HK-2 (cell line): ENCODE measurements around the gene TBCA.
"Not testable (repeated sequence)": the region's sequence is repeated elsewhere in the genome, so short reads cannot be mapped to it uniquely, and the experiment has no call there.

ENCODE experiments used
- DNase-seq: peaks from one replicate; pipeline ENCODE4 v3.0.0-alpha.2; 2018; ENCODE audit not compliant: unreplicated experiment

Gene TBCA

DNA sequence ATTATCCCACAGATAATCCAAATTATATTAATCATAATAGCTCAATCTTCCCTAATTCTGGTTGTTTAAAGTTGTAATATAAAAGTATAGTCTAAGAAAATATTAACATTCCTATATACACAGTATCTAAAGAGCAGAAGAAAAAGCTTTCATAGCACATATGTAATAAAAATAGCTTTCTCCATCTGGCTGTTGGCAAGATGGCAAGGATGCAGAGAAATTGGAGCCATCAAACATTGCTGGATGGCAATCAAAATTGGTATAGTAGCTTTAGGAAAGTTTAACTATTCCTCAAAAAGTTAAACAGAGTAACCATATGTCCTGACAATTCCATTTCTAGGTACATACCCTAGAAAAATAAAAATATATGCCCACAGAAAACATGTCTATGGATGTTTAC, 66.8 kb downstream of the TBCA start:
- DNase-seq = no peak

DNA sequence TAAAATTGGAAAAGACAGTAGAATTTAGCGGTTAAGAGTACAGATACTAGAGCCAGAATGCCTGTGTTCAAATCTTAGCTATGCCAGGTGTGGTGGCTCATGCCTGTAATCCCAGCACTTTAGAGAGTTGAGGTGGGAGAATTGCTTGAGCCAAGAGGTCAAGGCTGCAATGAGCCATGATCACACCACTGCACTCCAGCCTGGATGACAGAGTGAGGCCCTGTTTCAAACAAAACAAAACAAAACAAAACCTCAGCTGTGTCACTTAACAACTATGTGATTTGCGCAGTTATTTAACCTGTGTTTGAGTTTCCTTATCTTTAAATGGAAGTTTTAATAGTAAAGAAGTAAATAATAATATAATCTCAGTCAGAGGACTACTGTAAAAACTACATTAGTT, 68.3 kb downstream of the TBCA start:
- no peak for DNase-seq

DNA sequence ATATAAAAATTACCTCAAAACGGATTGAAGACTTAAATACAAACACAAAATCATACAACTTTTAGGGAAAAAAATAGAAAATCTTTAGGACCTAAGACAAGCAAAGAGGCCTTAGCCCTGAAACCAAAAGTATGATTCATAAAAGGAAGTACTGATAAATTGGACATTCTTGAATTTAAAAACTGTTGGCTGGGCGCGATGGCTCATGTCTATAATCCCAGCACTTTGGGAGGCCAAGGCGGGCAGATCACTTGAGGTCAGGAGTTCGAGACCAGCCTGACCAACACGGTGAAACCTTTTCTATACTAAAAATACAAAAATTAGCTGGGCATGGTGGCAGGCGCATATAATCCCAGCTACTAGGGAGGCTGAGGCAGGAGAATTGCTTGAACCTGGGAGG, 76.6 kb downstream of the TBCA start:
- DNase-seq = not testable (repeated sequence)

DNA sequence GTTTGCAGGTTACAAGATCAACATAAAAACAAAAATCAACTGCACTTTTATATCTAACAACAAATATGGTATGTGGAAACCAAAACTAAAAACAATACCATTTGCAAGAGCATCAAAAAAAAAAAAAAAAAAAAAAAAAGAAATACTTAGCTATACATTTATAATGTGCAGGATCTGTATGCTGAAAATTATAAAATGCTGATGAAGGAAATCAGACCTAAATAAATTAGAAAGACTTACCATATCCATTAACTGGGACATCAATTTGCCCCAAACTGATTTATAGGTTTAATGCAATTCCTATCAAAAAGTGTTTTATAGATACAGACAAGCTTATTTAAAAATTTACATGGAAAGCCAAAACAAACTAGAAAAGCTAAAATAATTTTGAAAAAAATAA, 77.2 kb downstream of the TBCA start:
- DNase-seq = no peak

DNA sequence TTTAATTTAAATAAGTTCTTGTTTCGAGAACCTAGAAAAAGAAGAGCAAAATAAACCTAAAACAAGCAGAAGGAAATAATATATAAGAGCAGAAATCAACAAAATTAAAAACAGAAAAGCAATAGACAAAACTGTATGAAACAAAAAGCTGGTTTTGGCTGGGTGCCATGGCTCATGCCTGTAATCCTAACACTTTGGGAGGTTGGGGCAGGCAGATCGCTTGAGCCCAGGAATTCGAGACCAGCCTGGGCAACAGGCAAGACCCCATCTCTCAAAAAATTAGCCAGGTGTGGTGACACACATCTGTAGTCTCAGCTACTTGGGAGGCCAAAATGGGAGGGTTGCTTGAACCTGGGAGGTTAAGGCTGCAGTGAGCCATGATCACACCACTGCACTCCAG, 78.4 kb downstream of the TBCA start:
- DNase-seq = no peak

DNA sequence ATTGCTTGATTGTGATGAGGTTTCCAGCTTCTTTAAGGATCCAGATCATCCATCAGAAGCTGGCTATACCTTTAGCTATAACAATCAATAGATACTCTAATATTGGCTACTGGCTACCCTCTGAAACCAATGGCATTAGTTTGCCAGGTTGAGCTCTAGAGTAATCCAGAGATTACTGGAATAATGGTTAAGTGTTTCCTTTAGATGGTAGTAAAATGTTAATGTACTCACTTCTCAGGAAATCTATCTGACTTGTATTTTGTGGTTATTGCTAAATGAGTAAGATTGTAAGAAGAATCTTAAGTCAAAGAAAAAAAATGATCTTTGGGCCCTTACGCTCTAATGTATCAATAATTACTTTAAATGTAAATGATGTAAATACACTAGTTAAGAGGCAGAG, 80.0 kb downstream of the TBCA start:
- no peak for DNase-seq

DNA sequence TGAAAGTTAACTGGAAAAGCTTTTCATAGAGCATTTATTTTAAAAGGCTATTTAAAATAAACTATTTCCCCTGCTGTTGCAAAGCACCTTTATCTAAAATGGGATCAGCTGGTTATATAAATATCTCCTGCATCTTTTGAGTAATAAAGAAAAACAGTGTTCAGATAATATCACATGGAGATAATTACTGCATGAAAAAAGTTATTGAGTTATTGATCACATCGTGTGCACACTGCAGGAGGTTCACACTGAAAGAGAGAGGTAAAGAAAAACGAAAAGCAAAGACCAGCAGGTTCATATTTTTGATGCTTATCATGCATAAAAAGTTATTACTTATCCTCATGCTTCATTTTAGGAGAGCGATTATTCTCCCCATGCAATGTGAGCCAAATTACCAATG, 82.2 kb downstream of the TBCA start:
- DNase-seq = no peak

DNA sequence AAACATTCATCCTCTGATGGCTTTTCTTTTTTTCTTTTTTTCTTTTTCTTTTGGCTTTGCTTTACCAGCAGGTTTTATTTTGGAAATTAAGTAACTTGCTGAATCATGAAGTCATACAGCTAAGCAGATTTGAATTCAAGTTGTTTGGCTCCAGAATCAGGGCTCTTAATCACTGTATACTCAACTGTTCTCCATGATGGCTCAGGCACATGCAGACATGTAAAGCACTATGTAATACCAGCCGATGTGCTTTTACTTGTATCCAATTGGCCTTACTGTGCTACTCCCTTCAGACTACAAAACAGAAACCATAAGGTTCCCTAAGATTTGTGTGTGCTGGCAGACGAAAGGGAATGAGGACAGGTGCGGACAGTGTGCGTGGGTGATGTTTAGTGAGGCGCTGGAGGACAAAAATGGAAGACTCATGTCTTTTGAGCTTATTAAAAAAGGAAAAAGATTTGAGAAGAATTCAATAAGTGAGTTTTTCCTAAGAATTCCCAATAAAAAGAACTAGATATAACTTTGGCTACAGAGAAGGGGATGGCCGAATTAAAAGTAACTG, 92.9 kb downstream of the TBCA start:
- DNase-seq = no peak

DNA sequence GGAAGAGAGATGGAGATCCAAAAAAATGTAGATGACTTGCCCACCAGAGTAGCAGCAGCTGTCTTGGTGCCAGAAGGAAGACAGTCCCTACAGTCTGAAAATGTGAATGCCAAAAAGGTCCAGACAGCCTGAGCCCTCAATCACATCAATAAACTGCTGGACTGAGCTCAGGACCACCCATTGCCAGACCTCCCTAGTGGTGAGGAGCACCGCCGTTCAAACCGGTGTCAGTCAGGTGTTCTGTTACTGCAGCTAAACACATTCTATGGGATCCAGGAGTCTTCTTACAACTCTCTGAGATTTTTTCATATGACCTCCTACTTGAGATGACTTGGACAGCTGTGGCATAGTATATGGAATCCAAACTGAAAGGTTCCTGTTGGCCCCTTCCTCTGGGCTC, 105.6 kb downstream of the TBCA start:
- DNase-seq = no peak

DNA sequence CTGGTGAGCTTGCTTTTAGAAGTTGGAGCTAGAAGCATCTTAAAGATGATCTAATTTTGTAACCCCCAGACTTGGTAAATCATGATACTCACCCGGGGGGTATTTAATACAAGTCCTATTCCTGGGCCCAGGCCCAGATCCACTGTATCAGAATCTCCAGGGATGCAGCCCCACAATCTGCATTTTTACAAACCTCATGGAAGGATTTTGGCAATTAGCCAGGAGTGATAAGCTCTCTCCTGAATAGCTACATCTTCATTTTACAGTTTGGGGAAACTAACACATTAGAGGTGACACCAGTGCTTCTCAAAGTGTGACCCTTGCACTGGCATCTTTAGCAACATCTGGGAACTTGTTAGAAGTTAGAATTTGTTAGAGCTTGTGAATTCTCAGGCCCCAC, 106.5 kb downstream of the TBCA start:
- DNase-seq = no peak

DNA sequence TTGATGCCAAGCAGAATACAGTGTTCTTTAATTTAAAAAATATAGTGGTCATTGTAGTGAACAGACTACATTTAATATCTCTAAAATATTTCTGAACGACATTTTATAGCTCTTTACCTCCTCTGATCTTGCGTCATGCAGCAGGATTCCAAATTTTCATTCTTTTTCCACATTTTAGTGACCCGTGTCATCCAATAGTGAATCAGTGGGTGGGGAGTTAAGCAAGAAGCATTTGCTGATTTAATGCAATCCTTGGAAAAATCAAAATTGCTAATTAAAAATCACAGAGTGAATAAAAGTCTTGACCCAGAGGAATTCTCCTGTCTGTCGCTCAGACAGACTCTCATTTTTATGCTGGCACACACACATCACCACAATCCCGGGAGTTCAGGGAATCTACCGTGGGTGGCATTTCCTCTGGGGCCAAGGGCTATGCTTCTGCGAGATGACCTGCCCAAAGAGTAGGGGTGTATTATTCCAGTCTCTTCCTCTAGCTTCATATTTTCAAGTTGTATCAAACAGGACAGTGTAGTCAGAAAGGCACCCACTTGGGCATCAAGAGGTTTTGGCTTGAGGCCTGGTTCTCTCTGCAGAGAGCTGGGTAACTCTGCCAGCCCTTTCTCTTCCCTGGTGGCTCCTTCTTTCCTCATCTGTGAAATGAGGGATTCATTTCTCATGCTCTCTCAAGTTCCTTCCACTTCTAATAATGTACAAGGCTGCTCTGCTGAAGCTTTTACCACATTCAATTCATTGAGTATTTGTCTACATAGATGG, 112.9 kb downstream of the TBCA start:
- no peak for DNase-seq

DNA sequence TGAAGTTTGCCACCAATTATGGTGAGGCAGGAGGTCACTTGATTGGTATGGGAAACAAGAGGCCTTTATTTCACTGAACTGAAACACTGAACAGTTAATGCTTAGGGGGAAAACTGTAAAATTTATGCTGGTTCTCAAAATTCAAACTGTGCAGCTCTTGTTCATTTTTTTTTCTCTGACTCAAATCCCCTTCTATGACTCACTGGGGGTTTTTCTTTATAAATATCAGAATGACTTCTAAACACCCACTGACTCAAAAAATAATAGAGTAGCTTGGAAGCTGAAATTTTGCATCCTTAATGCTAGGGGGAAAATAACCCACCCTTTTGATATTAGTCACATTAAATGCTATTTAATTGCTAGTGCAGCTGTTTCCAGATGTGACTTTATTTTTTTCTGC, 113.5 kb downstream of the TBCA start:
- DNase-seq = no peak

DNA sequence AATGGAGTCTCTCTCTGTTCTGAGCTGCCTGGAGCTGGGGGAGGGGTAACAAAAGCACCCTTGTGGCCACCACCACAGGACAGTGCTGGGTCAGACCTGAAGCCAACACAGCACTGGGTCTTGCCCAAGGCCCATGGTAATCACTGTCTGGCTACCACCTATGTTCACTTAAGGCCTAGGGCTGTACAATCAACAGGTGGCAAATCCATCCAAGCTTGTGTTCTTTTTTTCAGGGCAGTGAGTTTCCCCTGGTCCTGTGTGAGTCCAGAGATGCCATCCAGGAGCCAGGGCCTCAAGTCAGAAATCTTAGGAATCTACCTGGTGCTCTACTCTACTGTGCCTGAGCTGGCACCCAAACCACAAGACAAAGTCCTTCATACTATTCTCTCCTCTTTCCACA, 117.5 kb downstream of the TBCA start:
- no peak for DNase-seq

DNA sequence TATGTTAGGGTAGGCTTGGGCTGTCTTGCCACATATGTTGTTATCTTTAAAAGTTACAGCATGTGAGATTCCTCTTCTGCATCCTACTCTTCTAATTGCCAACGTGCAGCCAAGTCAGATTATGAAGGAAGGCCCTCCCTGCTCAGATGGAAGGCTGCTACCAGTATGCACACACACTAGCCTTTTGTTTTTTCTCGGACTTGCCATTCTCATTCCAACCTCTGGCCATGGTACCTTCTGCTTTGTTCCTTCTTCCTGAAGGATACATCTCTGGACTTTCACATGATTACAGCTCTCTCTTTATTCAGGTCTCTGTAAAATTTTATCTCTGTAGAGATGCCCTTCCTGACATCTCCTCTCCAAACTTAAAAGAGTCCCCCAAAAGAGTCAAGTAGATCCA, 124.8 kb downstream of the TBCA start:
- DNase-seq = no peak

DNA sequence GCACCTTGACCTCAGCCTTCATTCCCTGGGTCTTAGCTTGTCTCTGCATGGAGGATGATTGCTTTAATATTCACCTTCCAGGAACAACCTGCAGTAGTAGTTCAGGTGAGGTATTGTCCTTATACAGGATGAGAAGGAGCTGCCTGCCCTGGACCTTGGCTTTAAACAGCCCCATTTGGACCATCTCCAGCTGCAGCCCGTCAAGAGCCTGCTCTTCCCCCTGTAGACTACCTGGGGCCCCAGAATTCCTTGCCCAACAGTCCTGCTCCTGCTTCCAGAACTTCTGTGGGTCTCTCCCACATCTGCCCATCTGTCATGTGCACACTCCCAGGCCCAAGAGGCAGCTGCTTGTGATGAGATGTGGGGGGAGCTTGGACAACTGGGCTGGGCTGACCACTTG, 125.5 kb downstream of the TBCA start:
- DNase-seq = no peak

DNA sequence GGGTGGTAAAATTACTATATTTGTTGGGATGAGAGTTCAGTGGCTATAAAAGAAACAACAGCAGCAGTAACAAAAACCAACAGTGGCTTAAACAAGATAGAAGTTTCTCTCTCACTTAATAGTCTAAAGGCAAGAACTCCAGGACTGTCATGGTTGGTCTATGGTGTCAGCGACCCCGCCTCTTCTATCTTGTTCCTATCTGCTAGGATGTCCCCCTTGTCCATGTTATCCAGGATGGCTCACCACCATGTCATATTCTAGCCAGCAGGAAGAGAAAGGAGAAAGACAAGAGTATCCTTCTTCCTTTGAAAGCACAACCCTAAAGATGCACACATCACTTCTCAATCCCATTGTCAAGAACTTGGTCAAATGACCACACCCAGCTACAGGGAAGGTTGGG, 126.4 kb downstream of the TBCA start:
- no peak for DNase-seq

DNA sequence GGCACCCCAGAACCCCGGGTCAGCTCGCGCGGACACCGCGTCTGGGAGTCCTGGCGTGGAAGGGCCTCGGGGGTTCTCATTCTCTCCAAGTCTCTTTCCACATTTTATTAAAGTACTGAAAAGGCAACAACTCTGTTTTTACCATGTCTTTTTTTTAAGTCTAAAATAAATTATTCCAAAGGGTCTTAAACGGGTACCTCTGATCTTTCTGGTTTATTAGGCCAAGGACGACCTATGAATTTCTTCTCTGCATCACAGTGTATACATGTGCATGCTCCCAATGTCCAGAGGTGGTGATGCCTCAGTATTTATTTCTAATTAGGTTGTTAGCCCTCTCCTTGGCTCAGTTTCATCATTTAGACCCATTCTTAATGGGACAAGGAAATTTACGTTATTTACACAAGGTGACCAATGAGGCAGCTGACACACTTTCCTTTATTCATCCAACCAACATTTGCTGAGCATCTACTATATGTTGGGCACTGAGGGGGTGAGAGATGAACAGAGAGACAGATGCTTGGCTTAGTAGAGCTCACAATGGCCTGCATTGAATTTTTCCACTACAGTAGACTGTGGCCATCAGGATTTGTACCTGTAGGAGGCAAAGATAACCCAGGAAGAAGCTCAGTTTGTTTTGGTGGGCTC, 130.0 kb downstream of the TBCA start:
- no peak for DNase-seq

DNA sequence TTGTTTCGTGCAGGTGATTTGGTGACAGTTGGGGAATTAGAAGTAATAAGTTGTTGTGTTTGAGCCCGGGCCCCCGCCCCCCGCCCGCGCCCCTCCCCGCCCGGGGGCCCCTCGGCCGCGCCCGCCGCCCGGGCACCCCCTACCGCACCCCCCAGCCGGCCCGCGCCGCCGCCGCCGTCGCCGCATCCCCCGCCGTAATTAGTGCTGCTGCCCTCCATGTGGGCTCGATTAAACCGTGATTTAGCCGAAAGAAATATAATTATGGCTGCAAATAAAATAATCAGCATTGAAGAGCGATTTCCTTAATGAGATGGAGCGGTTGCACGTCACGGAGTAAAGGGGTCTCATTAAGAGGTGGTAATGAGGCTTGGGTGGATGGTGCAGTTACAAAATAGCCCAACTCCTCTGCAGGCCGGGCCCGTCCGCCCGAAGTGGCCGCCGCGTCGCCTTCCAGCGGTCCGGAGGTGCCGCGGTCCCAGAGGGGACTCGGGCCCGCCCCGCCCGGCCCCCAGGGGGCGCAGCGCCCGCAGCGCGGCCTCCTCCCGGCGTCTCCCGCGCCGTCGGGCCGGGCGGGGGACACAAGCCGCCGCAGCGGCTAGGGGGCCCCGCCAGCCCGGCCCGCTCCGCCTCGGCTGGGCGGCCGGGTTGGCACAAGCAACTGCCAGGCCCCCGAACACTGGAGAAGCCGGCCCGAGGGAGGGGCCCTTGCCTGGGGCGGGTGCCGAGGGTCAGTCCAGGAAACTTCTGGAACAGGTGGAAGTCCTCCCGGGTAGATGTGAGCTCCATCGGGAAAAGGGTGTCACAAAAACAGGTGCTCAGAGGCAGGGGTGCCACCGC, 130.8 kb downstream of the TBCA start:
- DNase-seq = peak; percentile 43

DNA sequence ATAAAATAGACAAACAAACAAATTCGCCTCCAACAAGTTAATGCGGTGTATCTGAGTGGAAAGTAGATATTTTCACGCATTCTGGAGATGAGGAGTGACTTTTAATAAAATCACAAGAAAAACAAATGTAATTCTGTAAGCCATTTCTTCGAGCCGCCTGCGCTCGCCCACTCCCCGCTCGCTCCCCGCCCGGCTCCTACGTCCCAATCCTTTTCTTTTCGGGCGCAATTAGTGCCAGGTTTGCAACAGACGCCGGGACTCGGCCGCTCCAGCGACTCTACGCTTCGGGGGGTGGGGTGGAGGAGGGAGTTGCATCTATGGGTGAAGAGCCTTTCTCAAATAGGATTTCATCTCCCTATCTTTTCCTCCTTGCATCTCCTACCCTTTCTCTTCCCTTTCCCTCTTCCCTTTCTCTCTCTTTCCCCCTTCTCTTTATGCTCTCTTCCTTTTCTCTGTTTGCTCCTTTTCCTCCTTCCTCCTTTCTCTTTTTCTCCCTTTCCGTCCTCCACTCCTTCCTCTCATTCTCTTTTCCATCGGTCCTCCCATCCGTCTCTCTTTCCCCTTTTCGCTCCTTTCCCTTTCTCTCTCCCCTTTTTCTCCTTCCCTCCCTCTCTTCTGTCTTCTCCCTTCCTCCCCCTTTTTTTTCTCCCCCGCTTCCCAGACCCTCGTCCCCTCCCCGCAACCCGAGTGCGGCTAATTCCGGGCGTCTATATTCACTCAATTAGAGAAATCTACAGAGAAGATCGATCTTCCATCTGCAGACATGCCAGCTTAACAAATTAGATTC, 131.6 kb downstream of the TBCA start:
- no peak for DNase-seq

DNA sequence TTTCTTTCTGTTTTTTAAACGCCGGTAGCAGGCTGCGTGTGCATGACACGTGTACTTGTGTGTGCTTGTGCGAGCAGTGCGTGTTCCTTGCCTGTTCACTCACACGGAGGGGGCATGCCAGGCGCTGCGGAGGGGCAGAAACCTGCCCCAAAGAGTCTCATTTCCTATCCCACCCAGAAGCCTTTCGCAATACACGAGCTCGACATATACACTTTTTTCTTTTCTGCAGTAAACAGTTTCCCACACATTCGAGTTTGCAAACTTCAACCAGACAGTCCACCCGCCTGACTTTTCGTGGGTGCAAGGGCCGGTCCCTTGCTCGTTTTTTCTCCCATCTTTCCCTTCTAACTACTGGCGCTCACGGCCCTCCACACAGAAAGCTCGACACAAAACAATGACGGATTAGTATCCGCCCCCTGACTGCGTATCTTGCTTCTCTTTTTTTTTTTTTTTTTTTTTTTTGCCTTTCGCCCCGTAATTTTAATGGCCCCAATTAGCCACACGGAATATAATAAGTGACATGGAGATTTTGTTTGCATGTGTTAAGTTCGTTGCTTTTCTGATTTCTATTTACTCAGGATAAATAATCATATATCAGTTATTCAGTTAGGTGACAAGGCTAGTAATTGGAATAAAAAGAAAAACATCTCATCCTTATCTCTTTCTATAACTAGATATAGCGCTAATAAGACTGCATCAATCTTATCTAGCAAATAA, 132.3 kb downstream of the TBCA start:
- DNase-seq = no peak
